K562 (cell line): ENCODE measurements around the gene KLHDC10. TPM values are rescaled to one million over a fixed set of nuclear protein-coding genes. Genes with fewer than 3 reads are reported as not detected.

Source experiments
- ATF3 ChIP-seq, 2 experiments: fragments of 450-650 bp in 1 of 2; sonication (generic) in 1 of 2; formaldehyde crosslinking in 1 of 2; IDR thresholded peaks in 1 of 2; conservative IDR thresholded peaks in 1 of 2; 2 replicates each; pipeline versions ENCODE4 v1.6.1 to v1.8.1; 2016 to 2023; ENCODE audit warnings: mild to moderate bottlenecking in 2 of 2, moderate library complexity in 2 of 2, inconsistent platforms in 1 of 2, missing genetic modification reagents in 1 of 2
- CREM ChIP-seq: IDR thresholded peaks from 2 replicates; pipeline ENCODE4 v1.6.1; 2014; ENCODE audit warnings: antibody characterized with exemption, low read depth
- CXXC5 ChIP-seq: fragments of 250-450 bp; sonication (Bioruptor Pico); IDR thresholded peaks from 2 replicates; pipeline ENCODE4 v1.8.0; 2022; ENCODE audit warnings: inconsistent platforms, mild to moderate bottlenecking, moderate library complexity
- ELF4 ChIP-seq: fragments of 450-650 bp; formaldehyde crosslinking; IDR thresholded peaks from 2 replicates; pipeline ENCODE4 v1.4.0; 2022; ENCODE audit warnings: missing genetic modification characterization
- FIP1L1 ChIP-seq: fragments of 200-400 bp; formaldehyde crosslinking; IDR thresholded peaks from 2 replicates; pipeline ENCODE4 v1.6.1; 2018; ENCODE audit warnings: mild to moderate bottlenecking, low read depth, low read length; ENCODE audit not compliant: poor library complexity, severe bottlenecking
- FOS ChIP-seq: IDR thresholded peaks from 3 replicates; pipeline ENCODE4 v1.6.1; 2011; ENCODE audit not compliant: insufficient read length; ENCODE audit errors: extremely low read depth
- FUS ChIP-seq: fragments of 200-400 bp; formaldehyde crosslinking; optimal IDR thresholded peaks from 2 replicates; pipeline ENCODE3; 2017; ENCODE audit warnings: low read depth, low read length
- KLF16 ChIP-seq: IDR thresholded peaks from 2 replicates; pipeline ENCODE4 v1.6.1; 2016; ENCODE audit warnings: antibody characterized with exemption
- MCM3 ChIP-seq: fragments of 450-650 bp; IDR thresholded peaks from 2 replicates; pipeline ENCODE4 v1.6.1; 2016
- NFATC3 ChIP-seq: fragments of 450-650 bp; IDR thresholded peaks from 2 replicates; pipeline ENCODE4 v1.6.1; 2017; ENCODE audit warnings: mild to moderate bottlenecking
- SAFB ChIP-seq: fragments of 200-400 bp; formaldehyde crosslinking; IDR thresholded peaks from 2 replicates; pipeline ENCODE4 v1.6.1; 2017; ENCODE audit warnings: low read depth, low read length, borderline replicate concordance
- SIX5 ChIP-seq, 2 experiments: IDR thresholded peaks; 2 replicates each; pipeline ENCODE4 v1.6.1; 2011; ENCODE audit warnings: low read length in 2 of 2, borderline replicate concordance in 1 of 2, low read depth in 1 of 2, mild to moderate bottlenecking in 1 of 2, moderate library complexity in 1 of 2; ENCODE audit not compliant: insufficient read depth in 1 of 2
- SRSF1 ChIP-seq: fragments of 200-400 bp; formaldehyde crosslinking; IDR thresholded peaks from 2 replicates; pipeline ENCODE4 v1.6.1; 2017; ENCODE audit warnings: mild to moderate bottlenecking, low read depth, low read length, moderate library complexity
- TAF1 ChIP-seq: IDR thresholded peaks from 2 replicates; pipeline ENCODE4 v1.6.1; 2011; ENCODE audit warnings: mild to moderate bottlenecking, low read length, moderate library complexity; ENCODE audit not compliant: insufficient read depth, control insufficient read depth, severe bottlenecking; ENCODE audit errors: extremely low read depth
- TOE1 ChIP-seq, 2 experiments: fragments of 450-650 bp in 1 of 2; sonication (generic) in 1 of 2; formaldehyde crosslinking in 1 of 2; IDR thresholded peaks; 2 replicates each; pipeline versions ENCODE4 v1.7.1 to v1.8.0; 2016 to 2022; ENCODE audit warnings: borderline replicate concordance in 2 of 2, mild to moderate bottlenecking in 2 of 2, antibody characterized with exemption in 1 of 2, inconsistent platforms in 1 of 2, low read depth in 1 of 2, missing genetic modification reagents in 1 of 2, moderate library complexity in 1 of 2
- TSC22D4 ChIP-seq: fragments of 450-650 bp; IDR thresholded peaks from 2 replicates; pipeline ENCODE4 v1.6.1; 2016; ENCODE audit warnings: missing genetic modification characterization, missing biosample characterization, control low read depth
- ZBTB17 ChIP-seq: fragments of 450-650 bp; formaldehyde crosslinking; IDR thresholded peaks from 2 replicates; pipeline ENCODE4 v1.4.0; 2020; ENCODE audit warnings: mild to moderate bottlenecking
- polyA plus RNA-seq, 8 experiments: library from polyadenylated mRNA; depleted of rRNA in 4 of 8; stranded (reverse) in 5 of 8; unstranded in 3 of 8; fragments of >200 nt; fragmentation: Nextera tagmentation in 2 of 8; fragmentation: Illumina TruSeq in 1 of 8; extraction: Ambion mirVana in 2 of 8; extraction: Trizol in 1 of 8; gene quantifications; 2 replicates each; pipeline versions ENCODE4 v1.2.1 to v1.2.3, GENCODE V29; 2011 to 2014; ENCODE audit warnings: inconsistent platforms in 1 of 8, missing spikeins in 1 of 8
- total RNA-seq, 7 experiments: library from RNA; depleted of rRNA in 6 of 7; stranded (reverse); fragments of >200 nt in 6 of 7; fragmentation: Illumina TruSeq in 2 of 7; extraction: Trizol in 2 of 7; gene quantifications; 2 replicates each; pipeline versions ENCODE4 v1.2.1 to v1.2.3, GENCODE V29; 2011 to 2021; ENCODE audit warnings: low replicate concordance in 1 of 7
- TF ChIP-seq, protein P1 (sequence below), 2 experiments: IDR thresholded peaks in 1 of 2; conservative IDR thresholded peaks in 1 of 2; 2 replicates each; pipeline ENCODE4 v1.6.1; 2016; ENCODE audit warnings: low read depth in 2 of 2, mild to moderate bottlenecking in 1 of 2, missing compliant biosample characterization in 1 of 2, missing genetic modification characterization in 1 of 2, moderate library complexity in 1 of 2
- TF ChIP-seq, protein P2 (sequence below): sonication (generic); formaldehyde crosslinking; IDR thresholded peaks from 2 replicates; pipeline ENCODE4 v1.8.0; 2022; ENCODE audit warnings: missing genetic modification reagents, mild to moderate bottlenecking, borderline replicate concordance

KLHDC10 gene
- total and polyA plus RNA-seq, 9 of the 15 experiments (the other 6 are each of a cell fraction or from before 2014, with no cell fraction given), result 9.8 to 80.5 (median 31.4) TPM

GRCh38 chr7:130135208-130136205 is 65.2 kb downstream of the KLHDC10 start (continued):
- TF ChIP-seq, protein P1, sequence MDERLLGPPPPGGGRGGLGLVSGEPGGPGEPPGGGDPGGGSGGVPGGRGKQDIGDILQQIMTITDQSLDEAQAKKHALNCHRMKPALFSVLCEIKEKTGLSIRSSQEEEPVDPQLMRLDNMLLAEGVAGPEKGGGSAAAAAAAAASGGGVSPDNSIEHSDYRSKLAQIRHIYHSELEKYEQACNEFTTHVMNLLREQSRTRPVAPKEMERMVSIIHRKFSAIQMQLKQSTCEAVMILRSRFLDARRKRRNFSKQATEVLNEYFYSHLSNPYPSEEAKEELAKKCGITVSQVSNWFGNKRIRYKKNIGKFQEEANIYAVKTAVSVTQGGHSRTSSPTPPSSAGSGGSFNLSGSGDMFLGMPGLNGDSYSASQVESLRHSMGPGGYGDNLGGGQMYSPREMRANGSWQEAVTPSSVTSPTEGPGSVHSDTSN (CRISPR knock-in tag; IDR thresholded peaks at IDR 0.05; ENCODE audit: low read depth), result no peak
- TF ChIP-seq, protein P1 (tag; conservative IDR thresholded peaks at IDR 0.05; ENCODE audit: low read depth), result peak; percentile 28; the same call in 1 of the 2 replicates
- TF ChIP-seq CXXC5 (CRISPR knock-in tag) (peak; percentile 76), FUS (no peak), MCM3 (no peak), SRSF1 (no peak), SAFB (no peak), ATF3 (IDR thresholded peaks at IDR 0.05) (peak; percentile 96), ATF3 (CRISPR knock-in tag; conservative IDR thresholded peaks at IDR 0.05) (0 out of 2 replicates have a peak, but pooled peaks have one; percentile 66), NFATC3 (no peak; the same call in 1 of the 2 replicates), TOE1 (IDR thresholded peaks at IDR 0.05; ENCODE audit: borderline replicate concordance) (peak; percentile 47; the same call in 1 of the 2 replicates), TOE1 (CRISPR knock-in tag; IDR thresholded peaks at IDR 0.05; ENCODE audit: borderline replicate concordance, low read depth) (no peak), TSC22D4 (no peak), ELF4 (no peak), FOS (peak; percentile 85), FIP1L1 (no peak), CREM (peak; percentile 95), TAF1 (peak; percentile 54), SIX5 (IDR thresholded peaks at IDR 0.05; ENCODE audit: borderline replicate concordance in 1 of 2, insufficient read depth in 1 of 2, low read depth in 1 of 2, low read length in 2 of 2) (no peak), ZBTB17 (CRISPR knock-in tag) (peak; percentile 22; the same call in 1 of the 2 replicates), KLF16 (peak; percentile 82)
- TF ChIP-seq, protein P2, sequence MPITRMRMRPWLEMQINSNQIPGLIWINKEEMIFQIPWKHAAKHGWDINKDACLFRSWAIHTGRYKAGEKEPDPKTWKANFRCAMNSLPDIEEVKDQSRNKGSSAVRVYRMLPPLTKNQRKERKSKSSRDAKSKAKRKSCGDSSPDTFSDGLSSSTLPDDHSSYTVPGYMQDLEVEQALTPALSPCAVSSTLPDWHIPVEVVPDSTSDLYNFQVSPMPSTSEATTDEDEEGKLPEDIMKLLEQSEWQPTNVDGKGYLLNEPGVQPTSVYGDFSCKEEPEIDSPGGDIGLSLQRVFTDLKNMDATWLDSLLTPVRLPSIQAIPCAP (CRISPR knock-in tag), result no peak
